SK-N-SH treated with all-trans-retinoic acid at 6 μM for 48 hours (cell line): ENCODE results near the gene RNU2-1.

Experiments used
- ATAC-seq: fragments of 200-7000 bp; cut with Tn5 transposase; 3 replicates; pipeline ENCODE4 v1.9.1; 2020; ENCODE audit warnings: mild to moderate bottlenecking, moderate library complexity
- ARNTL ChIP-seq: fragments of 450-650 bp; formaldehyde crosslinking; IDR thresholded peaks from 2 replicates; pipeline ENCODE4 v1.5.0; 2020; ENCODE audit warnings: low read depth, mild to moderate bottlenecking, moderate library complexity, borderline replicate concordance
- BACH2 ChIP-seq: fragments of 250-450 bp; sonication (Bioruptor Pico); IDR thresholded peaks from 2 replicates; pipeline ENCODE4 v1.9.0; 2021; ENCODE audit warnings: mild to moderate bottlenecking, borderline replicate concordance
- CREB5 ChIP-seq: fragments of 250-450 bp; sonication (Bioruptor Pico); IDR thresholded peaks from 2 replicates; pipeline ENCODE4 v1.5.1; 2020; ENCODE audit warnings: low read depth, mild to moderate bottlenecking, moderate library complexity
- CSDC2 ChIP-seq: fragments of 250-450 bp; sonication (Bioruptor Pico); IDR thresholded peaks from 2 replicates; pipeline ENCODE4 v1.5.0; 2020; ENCODE audit warnings: mild to moderate bottlenecking, moderate library complexity
- CSRNP3 ChIP-seq: fragments of 250-450 bp; sonication (Bioruptor Pico); IDR thresholded peaks from 2 replicates; pipeline ENCODE4 v1.5.1; 2021; ENCODE audit warnings: mild to moderate bottlenecking, moderate library complexity
- ESRRG ChIP-seq: fragments of 250-450 bp; sonication (Bioruptor Pico); IDR thresholded peaks from 2 replicates; pipeline ENCODE4 v1.6.1; 2021; ENCODE audit warnings: mild to moderate bottlenecking
- GLIS3 ChIP-seq: fragments of 250-450 bp; sonication (Bioruptor Pico); IDR thresholded peaks from 2 replicates; pipeline ENCODE4 v1.5.0; 2020; ENCODE audit warnings: mild to moderate bottlenecking, moderate library complexity
- ISL1 ChIP-seq: fragments of 250-450 bp; sonication (Bioruptor Pico); IDR thresholded peaks from 2 replicates; pipeline ENCODE4 v2.1.2; 2022; ENCODE audit warnings: mild to moderate bottlenecking, moderate library complexity
- OSR1 ChIP-seq: fragments of 250-450 bp; sonication (Bioruptor Pico); IDR thresholded peaks from 2 replicates; pipeline ENCODE4 v1.8.0; 2022; ENCODE audit warnings: moderate library complexity, mild to moderate bottlenecking, inconsistent platforms
- PATZ1 ChIP-seq: fragments of 250-450 bp; sonication (Bioruptor Pico); IDR thresholded peaks from 2 replicates; pipeline ENCODE4 v1.8.0; 2020; ENCODE audit warnings: mild to moderate bottlenecking, moderate library complexity, borderline replicate concordance
- POU6F1 ChIP-seq: fragments of 250-450 bp; sonication (Bioruptor Pico); IDR thresholded peaks from 2 replicates; pipeline ENCODE4 v1.8.0; 2021; ENCODE audit warnings: low read depth, mild to moderate bottlenecking, moderate library complexity, borderline replicate concordance
- PPARA ChIP-seq: fragments of 250-450 bp; sonication (Bioruptor Pico); IDR thresholded peaks from 2 replicates; pipeline ENCODE4 v1.5.0; 2020; ENCODE audit warnings: mild to moderate bottlenecking, borderline replicate concordance
- RARB ChIP-seq: fragments of 250-450 bp; sonication (Bioruptor Pico); IDR thresholded peaks from 2 replicates; pipeline ENCODE4 v1.8.0; 2021; ENCODE audit warnings: mild to moderate bottlenecking, moderate library complexity
- SNAI2 ChIP-seq: fragments of 250-450 bp; sonication (Bioruptor Pico); IDR thresholded peaks from 2 replicates; pipeline ENCODE4 v1.5.0; 2020; ENCODE audit warnings: mild to moderate bottlenecking, moderate library complexity
- TCF4 ChIP-seq: fragments of 250-450 bp; sonication (Bioruptor Pico); IDR thresholded peaks from 2 replicates; pipeline ENCODE4 v1.8.0; 2021; ENCODE audit warnings: mild to moderate bottlenecking, moderate library complexity, borderline replicate concordance
- TOX ChIP-seq: fragments of 250-450 bp; sonication (Bioruptor Pico); IDR thresholded peaks from 2 replicates; pipeline ENCODE4 v1.8.0; 2021; ENCODE audit warnings: mild to moderate bottlenecking, moderate library complexity, borderline replicate concordance
- TSHZ2 ChIP-seq: fragments of 250-450 bp; sonication (Bioruptor Pico); IDR thresholded peaks from 2 replicates; pipeline ENCODE4 v1.5.0; 2020; ENCODE audit warnings: mild to moderate bottlenecking, moderate library complexity
- ZC3H10 ChIP-seq: fragments of 250-450 bp; sonication (Bioruptor Pico); IDR thresholded peaks from 2 replicates; pipeline ENCODE4 v1.5.1; 2021; ENCODE audit warnings: mild to moderate bottlenecking, moderate library complexity
- ZFP30 ChIP-seq: fragments of 450-650 bp; formaldehyde crosslinking; IDR thresholded peaks from 2 replicates; pipeline ENCODE4 v1.5.0; 2022; ENCODE audit warnings: mild to moderate bottlenecking, moderate library complexity
- ZNF565 ChIP-seq: fragments of 450-650 bp; formaldehyde crosslinking; conservative IDR thresholded peaks from 2 replicates; pipeline ENCODE4 v1.5.0; 2020; ENCODE audit warnings: low read depth, mild to moderate bottlenecking, moderate library complexity
- ZNF70 ChIP-seq: fragments of 450-650 bp; formaldehyde crosslinking; IDR thresholded peaks from 2 replicates; pipeline ENCODE4 v1.5.0; 2020; ENCODE audit warnings: mild to moderate bottlenecking, moderate library complexity
- ZNF8 ChIP-seq: fragments of 450-650 bp; formaldehyde crosslinking; IDR thresholded peaks from 2 replicates; pipeline ENCODE4 v1.5.0; 2020; ENCODE audit warnings: mild to moderate bottlenecking, moderate library complexity

RNU2-1 gene

GRCh38 chr17:43213545-43213944 lies 20.2 kb downstream of the RNU2-1 start:
- no peak for TF ChIP-seq PPARA (CRISPR knock-in tag)
- no peak for TF ChIP-seq ZNF8 (CRISPR knock-in tag)
- TF ChIP-seq RARB (CRISPR knock-in tag) = no peak
- no peak for ATAC-seq

GRCh38 chr17:43212641-43213490 lies 20.9 kb downstream of the RNU2-1 start:
- no peak for TF ChIP-seq BACH2 (CRISPR knock-in tag)
- TF ChIP-seq PPARA (CRISPR knock-in tag) = no peak
- TF ChIP-seq RARB (CRISPR knock-in tag) = no peak
- TF ChIP-seq ZNF565 (CRISPR knock-in tag) = no peak
- no peak for TF ChIP-seq PATZ1 (CRISPR knock-in tag)
- no peak for TF ChIP-seq CREB5 (CRISPR knock-in tag)
- TF ChIP-seq TCF4 (CRISPR knock-in tag) = no peak
- TF ChIP-seq ISL1 = no peak
- no peak for TF ChIP-seq ZFP30 (CRISPR knock-in tag)
- ATAC-seq = no peak

- no peak for ATAC-seq
- TF ChIP-seq SNAI2 = no peak
- no peak for TF ChIP-seq CSRNP3 (CRISPR knock-in tag)
- TF ChIP-seq OSR1 (CRISPR knock-in tag) = no peak
- TF ChIP-seq ZC3H10 = no peak
- TF ChIP-seq PATZ1 (CRISPR knock-in tag) = no peak
- TF ChIP-seq ISL1 = no peak
- TF ChIP-seq CREB5 (CRISPR knock-in tag) = no peak
- no peak for TF ChIP-seq ARNTL (CRISPR knock-in tag)
- TF ChIP-seq CSDC2 (CRISPR knock-in tag) = no peak
- no peak for TF ChIP-seq POU6F1 (CRISPR knock-in tag)
- no peak for TF ChIP-seq TCF4 (CRISPR knock-in tag)
- no peak for TF ChIP-seq TSHZ2
- no peak for TF ChIP-seq ESRRG
- no peak for TF ChIP-seq GLIS3 (CRISPR knock-in tag)
- TF ChIP-seq ZNF8 (CRISPR knock-in tag) = no peak
- no peak for TF ChIP-seq TOX
- no peak for TF ChIP-seq ZFP30 (CRISPR knock-in tag)
- TF ChIP-seq PPARA (CRISPR knock-in tag) = no peak
- no peak for TF ChIP-seq BACH2 (CRISPR knock-in tag)
- no peak for TF ChIP-seq ZNF70 (CRISPR knock-in tag)
Observed at GRCh38 chr17:43211480-43212402, 22.0 kb downstream of the RNU2-1 start, which contains the start of gene TMEM106A. Gene TMEM106A (plus strand): TSS chr17:43211875. CDS start chr17:43213042, 1,167 bp downstream.
